Adrenal gland (tissue), 12 donors: ENCODE results near the gene PLD2. TPM values are rescaled to one million over a fixed set of nuclear protein-coding genes. Genes with fewer than 3 reads are reported as not detected.

Source experiments
- DNase-seq, 7 donors: peaks; one replicate each; pipeline ENCODE4 v3.0.0-alpha.2; 2019 to 2020
- H3K27ac ChIP-seq, 5 donors: fragments of 200-600 bp; sonication (generic) in 4 of 5; 1 replicate in 3 of 5; 2 replicates in 2 of 5; pipeline versions ENCODE4 v1.5.1 to v1.8.0; 2016 to 2020; ENCODE audit warnings: mild to moderate bottlenecking in 1 of 5
- H3K27me3 ChIP-seq: fragments of 200-600 bp; 2 replicates; pipeline ENCODE4 v1.8.0; 2021
- H3K36me3 ChIP-seq, 2 donors: fragments of 200-600 bp; replicated peaks in 1 of 2; 1 replicate in 1 of 2; 2 replicates in 1 of 2; pipeline versions ENCODE4 v1.5.1 to v1.8.0; 2018 to 2022
- H3K4me1 ChIP-seq, 2 donors: fragments of 200-600 bp; replicated peaks in 1 of 2; 1 replicate in 1 of 2; 2 replicates in 1 of 2; pipeline versions ENCODE4 v1.5.1 to v1.8.0; 2018 to 2021
- H3K4me3 ChIP-seq, 4 donors: fragments of 200-600 bp; sonication (generic) in 3 of 4; one replicate each; pipeline ENCODE4 v1.5.1; 2016 to 2018
- H3K9me3 ChIP-seq, 3 donors: fragments of 200-600 bp; sonication (generic) in 1 of 3; replicated peaks in 1 of 3; 1 replicate in 2 of 3; 2 replicates in 1 of 3; pipeline versions ENCODE4 v1.5.1 to v1.8.0; 2016 to 2021
- CTCF ChIP-seq, 6 experiments: fragments of 450-650 bp in 4 of 6; fragments of 200-600 bp in 2 of 6; sonication (generic) in 1 of 6; IDR thresholded peaks; 1 replicate in 5 of 6; 2 replicates in 1 of 6; pipeline versions ENCODE4 v1.5.1 to v1.8.0; 2016 to 2021; ENCODE audit warnings: antibody characterized with exemption in 6 of 6, mild to moderate bottlenecking in 2 of 6, moderate library complexity in 1 of 6
- POLR2A ChIP-seq, 2 donors: fragments of 450-650 bp; IDR thresholded peaks; one replicate each; pipeline ENCODE4 v1.6.1; 2017; ENCODE audit warnings: antibody characterized with exemption in 2 of 2, mild to moderate bottlenecking in 2 of 2, moderate library complexity in 1 of 2
- WGBS, 4 donors: extraction: QIAGEN DNeasy Blood & Tissue Kit in 2 of 4; methylation state at CpG; one replicate each; pipeline versions ENCODE4 v1.1.5 to v1.1.7; 2013 to 2017; 5-methylcytosine and 5-hydroxymethylcytosine counted together
- intact Hi-C, 2 donors: fragments of 100-400 bp; cut with DNase I; formaldehyde crosslinking; loops; one replicate each; pipeline versions ENCODE4 v1.14.1 to v1.15.0; 2022 to 2023
- polyA plus RNA-seq, 3 donors: library from polyadenylated mRNA; stranded (reverse); fragments of 200-250 nt in 2 of 3; fragments of 350-450 nt in 1 of 3; fragmentation: Illumina TruSeq in 1 of 3; extraction: RNeasy Lipid Tissue Mini Kit (QIAGEN cat#74804) in 1 of 3; gene quantifications; one replicate each; pipeline ENCODE4 v1.2.3, GENCODE V29; 2013 to 2014
- total RNA-seq, 9 donors: library from RNA; depleted of rRNA in 4 of 9; stranded (reverse); fragments of >200 nt in 4 of 9; fragments of 120-200 nt in 1 of 9; fragmentation: NEBNext Ultra II Directional in 1 of 9; extraction: Animal tissue kit (Norgen Biotek cat#: 25700) in 1 of 9; gene quantifications; one replicate each; pipeline versions ENCODE4 v1.1.0 to v1.2.4, GENCODE V29; 2013 to 2023
- donor health status: healthy with polysubstance abuse.
- donor health status: Bipolar disorder and iron deficiency.
- donor health status: DM: yes; HTN: yes; CAD: no.
- donor health status: DM: no; HTN: no; CAD: no.
- donor health status: DM: no; HTN: no; CAD: no.
- donor health status: DM: yes; HTN: yes; CAD: no.

Gene PLD2
- total and polyA plus RNA-seq, 12 donors: 4.1 to 34.8 (median 17.9) TPM

- WGBS, 4 donors: 0 to 1% (median 0%) methylated on average over 22 to 91 of the region's 91 CpGs
- intact Hi-C loops: loop anchor here (2.0 to 10.0 kb wide), 4 partner anchors 55 to 101 kb away; partner anchors contain the start of genes ARRB2 (in 1 of the 2), CXCL16 (in 1 of the 2), MED11 (in 1 of the 2) and ZMYND15 (in 1 of the 2)
- DNase-seq: peak; percentile 83 to 90 (median 85)
These were observed 16.8 kb upstream of the PLD2 start for GRCh38 chr17:4789951-4790704.

GRCh38 chr17:4790705-4791088 is 16.3 kb upstream of the PLD2 start:
- H3K27me3 ChIP-seq: peaks cover under 1% of the 10 kb centered on the region

More at GRCh38 chr17:4789951-4790704, 16.8 kb upstream of the PLD2 start:
- Histone ChIP-seq H3K9me3 (no peaks in the 10 kb centered on the region), H3K27me3 (peaks cover 6% of the 10 kb centered on the region), H3K36me3 (no peaks in the 10 kb centered on the region), H3K4me3 (peak overlapping the region in 3 of 4 donors; percentile 15 to 57 (median 44)), H3K4me1 (peaks cover 4 to 44% of the 10 kb centered on the region in 2 donors), H3K27ac (peak overlapping the region; percentile 78 to 98 (median 96))
- TF ChIP-seq POLR2A (IDR thresholded peaks at IDR 0.05): peak; percentile 87 to 92
- peak; percentile 34 to 96 (median 68) for TF ChIP-seq CTCF (IDR thresholded peaks at IDR 0.05)

DNA sequence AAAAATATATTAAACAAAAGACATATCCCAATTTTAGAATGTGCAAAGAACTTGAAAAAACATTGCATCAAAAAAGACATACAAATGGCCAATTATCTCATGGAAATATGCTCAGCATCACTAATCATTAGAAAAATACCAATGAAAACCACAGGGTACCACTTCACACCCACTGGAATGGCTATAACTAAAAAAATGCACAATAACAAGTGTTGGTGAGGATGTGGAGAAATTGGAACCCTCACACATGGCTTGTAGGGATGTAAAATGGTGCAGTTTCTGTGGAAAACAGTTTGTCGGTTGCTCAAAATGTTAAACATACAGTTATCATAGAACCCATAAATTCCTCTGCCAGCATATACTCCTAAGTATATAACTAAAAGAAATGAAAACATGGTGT is 11.8 kb upstream of the PLD2 start:
- H3K9me3 ChIP-seq: no peaks in the 10 kb centered on the region
- 77 to 100% (median 89%) methylated on average over 1 of the region's 1 CpG for WGBS, 4 donors
- no peak overlapping the region for H3K27ac ChIP-seq
- intact Hi-C loops: loop anchor here in 1 of 2 donors (10.0 kb wide), 1 partner anchor 80 kb away; the partner anchor contains the start of gene ARRB2
- no peak for DNase-seq
- no peak overlapping the region for H3K4me3 ChIP-seq
- H3K36me3 ChIP-seq: peaks cover 0 to 21% of the 10 kb centered on the region in 2 donors
- no peaks in the 10 kb centered on the region for H3K27me3 ChIP-seq
- no peak for TF ChIP-seq CTCF (IDR thresholded peaks at IDR 0.05)
- TF ChIP-seq POLR2A (IDR thresholded peaks at IDR 0.05): no peak
- H3K4me1 ChIP-seq: peaks cover 9 to 11% of the 10 kb centered on the region in 2 donors

More at GRCh38 chr17:4790705-4791088, 16.3 kb upstream of the PLD2 start:
- Histone ChIP-seq H3K4me3 (peak overlapping the region in 2 of 4 donors; percentile 44 to 57), H3K36me3 (no peaks in the 10 kb centered on the region), H3K9me3 (no peaks in the 10 kb centered on the region), H3K27ac (peak overlapping the region in 4 of 5 donors; percentile 95 to 98 (median 96)), H3K4me1 (peaks cover 4 to 39% of the 10 kb centered on the region in 2 donors)
- no peak for DNase-seq
- intact Hi-C loops: loop anchor here in 1 of 2 donors (10.0 kb wide), 1 partner anchor 76 kb away; the partner anchor contains the start of gene ARRB2
- TF ChIP-seq CTCF (IDR thresholded peaks at IDR 0.05) (no peak), POLR2A (IDR thresholded peaks at IDR 0.05) (no peak)
- 40 to 52% (median 44%) methylated on average over 7 of the region's 7 CpGs for WGBS, 4 donors

GRCh38 chr17:4796552-4796920 is 10.4 kb upstream of the PLD2 start:
- Histone ChIP-seq H3K4me3 (peak overlapping the region; percentile 76 to 87 (median 82)), H3K27me3 (no peaks in the 10 kb centered on the region), H3K4me1 (peaks cover 6 to 8% of the 10 kb centered on the region in 2 donors), H3K9me3 (no peaks in the 10 kb centered on the region), H3K27ac (peak overlapping the region in 3 of 5 donors; percentile 46 to 82 (median 71)), H3K36me3 (peaks cover 0 to 21% of the 10 kb centered on the region in 2 donors)
- peak in 2 of 7 donors; percentile 21 to 37 for DNase-seq
- intact Hi-C loops: loop anchor here in 1 of 2 donors (10.0 kb wide), 1 partner anchor 82 kb away; the partner anchor contains the start of gene ARRB2
- WGBS, 4 donors: 0 to 2% (median 0%) methylated on average over 7 of the region's 7 CpGs
- TF ChIP-seq POLR2A (IDR thresholded peaks at IDR 0.05): no peak
- no peak for TF ChIP-seq CTCF (IDR thresholded peaks at IDR 0.05)
